Osteoblast (primary cell): ENCODE data around the gene CACNB2. TPM values are rescaled to one million over a fixed set of nuclear protein-coding genes. Genes with fewer than 3 reads are reported as not detected.
A peak's percentile ranks its signal among the peaks of the same experiment; 100 is the strongest.

Experiments
- DNase-seq: peaks from one replicate; pipeline ENCODE4 v3.0.0; 2011; ENCODE audit warnings: low spot score, mixed read lengths; ENCODE audit not compliant: insufficient read length; ENCODE audit errors: missing footprints
- H2AFZ ChIP-seq: 2 replicates; pipeline ENCODE4 v1.6.0; 2011; ENCODE audit warnings: mild to moderate bottlenecking, low read length
- H3K27ac ChIP-seq: 2 replicates; pipeline ENCODE4 v1.5.1; 2011; ENCODE audit warnings: mild to moderate bottlenecking, low read depth, low read length, moderate library complexity
- H3K27me3 ChIP-seq: 2 replicates; pipeline ENCODE4 v1.6.0; 2012; ENCODE audit warnings: mild to moderate bottlenecking, control low read depth, inconsistent platforms, low read length, moderate library complexity; ENCODE audit not compliant: insufficient read depth
- H3K36me3 ChIP-seq: 2 replicates; pipeline ENCODE4 v1.5.1; 2011; ENCODE audit warnings: mild to moderate bottlenecking, low read length, control low read depth, moderate library complexity; ENCODE audit not compliant: insufficient read depth
- H3K4me1 ChIP-seq: 2 replicates; pipeline ENCODE4 v1.5.1; 2011; ENCODE audit warnings: mild to moderate bottlenecking, low read length, control low read depth, moderate library complexity; ENCODE audit not compliant: insufficient read depth
- H3K4me2 ChIP-seq: 2 replicates; pipeline ENCODE4 v1.6.0; 2011; ENCODE audit warnings: mild to moderate bottlenecking, low read length; ENCODE audit not compliant: insufficient read depth
- H3K4me3 ChIP-seq: fragments of 200-600 bp; sonication (generic); 3 replicates; pipeline ENCODE4 v1.5.1; 2012; ENCODE audit warnings: mild to moderate bottlenecking, low read length, inconsistent platforms; ENCODE audit not compliant: insufficient read depth
- H3K79me2 ChIP-seq: 2 replicates; pipeline ENCODE4 v1.6.0; 2012; ENCODE audit warnings: mild to moderate bottlenecking, low read length, control low read depth, inconsistent platforms; ENCODE audit not compliant: insufficient read depth
- H3K9me3 ChIP-seq: 2 replicates; pipeline ENCODE4 v1.5.1; 2011; ENCODE audit warnings: low read depth, low read length, control low read depth
- H4K20me1 ChIP-seq: 2 replicates; pipeline ENCODE4 v1.6.0; 2012; ENCODE audit warnings: mild to moderate bottlenecking, low read length, control low read depth; ENCODE audit not compliant: insufficient read depth
- total RNA-seq: library from RNA; depleted of rRNA; stranded (reverse); fragments of >200 nt; gene quantifications from 2 replicates; pipeline ENCODE4 v1.2.3, GENCODE V29; 2012
- TF ChIP-seq, protein P1 (sequence below): IDR thresholded peaks from 2 replicates; pipeline ENCODE4 v1.5.1; 2011; ENCODE audit warnings: mild to moderate bottlenecking, low read depth, low read length, moderate library complexity; ENCODE audit errors: extremely low read depth

CACNB2 gene
- total RNA-seq, 1 donor = under 0.01 TPM

DNA sequence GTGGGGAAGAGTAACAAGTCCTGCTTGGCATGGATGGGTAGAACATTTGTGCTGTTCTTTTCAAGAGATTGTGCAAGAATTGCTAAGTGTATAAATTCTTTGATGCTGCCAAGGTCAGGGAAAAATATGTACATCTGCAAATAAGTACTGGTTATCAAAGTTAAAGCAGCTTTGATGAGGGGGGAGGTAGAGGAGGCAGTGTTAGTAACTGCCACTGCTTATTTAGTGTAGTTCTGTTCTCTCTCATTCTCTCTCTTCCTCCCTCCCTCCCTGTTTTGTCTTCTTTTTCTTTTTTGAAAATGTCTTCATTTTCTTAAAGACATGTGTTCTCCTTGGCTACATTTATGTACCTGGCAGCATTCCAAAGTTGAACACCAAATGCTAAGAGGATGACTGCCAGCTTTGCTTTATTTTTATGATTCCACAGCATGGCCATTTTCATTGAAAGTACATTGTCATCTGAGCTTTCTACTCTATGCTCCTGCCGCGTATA is 18.6 kb downstream of the CACNB2 start:
- H3K4me2 ChIP-seq = peak overlapping the region; percentile 10
- no peak overlapping the region for H3K4me3 ChIP-seq
- TF ChIP-seq, protein P1, sequence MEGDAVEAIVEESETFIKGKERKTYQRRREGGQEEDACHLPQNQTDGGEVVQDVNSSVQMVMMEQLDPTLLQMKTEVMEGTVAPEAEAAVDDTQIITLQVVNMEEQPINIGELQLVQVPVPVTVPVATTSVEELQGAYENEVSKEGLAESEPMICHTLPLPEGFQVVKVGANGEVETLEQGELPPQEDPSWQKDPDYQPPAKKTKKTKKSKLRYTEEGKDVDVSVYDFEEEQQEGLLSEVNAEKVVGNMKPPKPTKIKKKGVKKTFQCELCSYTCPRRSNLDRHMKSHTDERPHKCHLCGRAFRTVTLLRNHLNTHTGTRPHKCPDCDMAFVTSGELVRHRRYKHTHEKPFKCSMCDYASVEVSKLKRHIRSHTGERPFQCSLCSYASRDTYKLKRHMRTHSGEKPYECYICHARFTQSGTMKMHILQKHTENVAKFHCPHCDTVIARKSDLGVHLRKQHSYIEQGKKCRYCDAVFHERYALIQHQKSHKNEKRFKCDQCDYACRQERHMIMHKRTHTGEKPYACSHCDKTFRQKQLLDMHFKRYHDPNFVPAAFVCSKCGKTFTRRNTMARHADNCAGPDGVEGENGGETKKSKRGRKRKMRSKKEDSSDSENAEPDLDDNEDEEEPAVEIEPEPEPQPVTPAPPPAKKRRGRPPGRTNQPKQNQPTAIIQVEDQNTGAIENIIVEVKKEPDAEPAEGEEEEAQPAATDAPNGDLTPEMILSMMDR = no peak
- H2AFZ ChIP-seq = no peak overlapping the region
- no peak for DNase-seq
- no peak overlapping the region for H3K27ac ChIP-seq
- no peaks in the 10 kb centered on the region for H3K9me3 ChIP-seq
- H3K79me2 ChIP-seq = no peaks in the 10 kb centered on the region
- peaks cover 24% of the 10 kb centered on the region for H3K4me1 ChIP-seq
- no peaks in the 10 kb centered on the region for H3K36me3 ChIP-seq
- H4K20me1 ChIP-seq = no peaks in the 10 kb centered on the region
- no peaks in the 10 kb centered on the region for H3K27me3 ChIP-seq

DNA sequence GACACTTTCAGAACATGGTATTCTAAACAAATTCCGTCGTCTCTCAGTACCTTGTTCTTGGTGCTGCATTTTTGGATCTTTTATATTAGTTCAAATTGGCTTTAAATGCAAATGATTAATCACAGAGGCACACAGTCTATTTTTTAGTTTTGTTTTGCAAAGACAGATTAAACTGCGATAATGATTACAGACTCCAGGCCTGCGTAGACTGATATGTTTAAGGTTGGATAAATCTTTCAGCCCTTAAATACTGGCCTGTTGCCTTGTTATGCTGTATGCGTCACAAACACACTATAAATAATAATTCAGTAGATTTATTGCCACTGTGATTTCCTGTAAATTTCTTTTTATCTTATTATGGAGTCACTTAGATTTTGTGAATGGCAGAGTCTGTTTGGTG is 19.3 kb downstream of the CACNB2 start:
- Histone ChIP-seq H2AFZ (no peak overlapping the region), H3K27ac (no peak overlapping the region), H3K9me3 (no peaks in the 10 kb centered on the region), H3K4me1 (peaks cover 32% of the 10 kb centered on the region), H3K79me2 (no peaks in the 10 kb centered on the region), H3K4me3 (no peak overlapping the region), H3K36me3 (no peaks in the 10 kb centered on the region), H3K27me3 (no peaks in the 10 kb centered on the region), H4K20me1 (no peaks in the 10 kb centered on the region), H3K4me2 (no peak overlapping the region)
- TF ChIP-seq, protein P1 = no peak
- DNase-seq = no peak

DNA sequence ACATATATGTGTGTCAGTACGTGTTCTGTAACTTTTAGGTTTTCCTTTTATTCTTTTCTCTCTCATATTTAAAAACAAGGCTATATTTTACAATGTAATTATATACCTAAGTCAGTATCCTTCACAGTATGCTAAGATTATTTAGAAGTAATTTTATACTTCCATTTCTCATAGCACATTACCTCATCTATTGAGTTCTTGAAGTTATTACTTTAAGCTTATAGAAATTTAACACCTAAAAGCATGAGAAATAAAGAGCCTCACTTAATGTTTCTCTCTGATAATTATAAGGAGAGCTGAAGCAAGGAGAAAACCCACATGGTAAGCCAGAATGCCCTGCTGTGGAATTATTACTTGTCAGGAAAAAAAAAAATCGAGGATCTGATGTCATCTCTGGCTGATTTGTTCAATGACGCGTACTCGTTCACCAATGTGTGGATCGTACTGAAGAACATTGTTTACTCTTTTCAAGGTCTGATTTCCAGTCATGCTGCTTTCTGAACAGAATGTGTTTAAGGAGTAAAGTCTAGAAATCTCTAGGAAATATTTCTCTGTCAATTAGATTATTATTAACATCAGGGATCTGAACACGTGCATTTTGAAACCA is 21.9 kb downstream of the CACNB2 start:
- Histone ChIP-seq H4K20me1 (no peaks in the 10 kb centered on the region), H2AFZ (no peak overlapping the region), H3K36me3 (no peaks in the 10 kb centered on the region), H3K79me2 (no peaks in the 10 kb centered on the region), H3K4me1 (peaks cover 35% of the 10 kb centered on the region), H3K4me2 (no peak overlapping the region), H3K4me3 (no peak overlapping the region), H3K27ac (no peak overlapping the region), H3K27me3 (no peaks in the 10 kb centered on the region), H3K9me3 (no peaks in the 10 kb centered on the region)
- no peak for DNase-seq
- TF ChIP-seq, protein P1 = no peak

DNA sequence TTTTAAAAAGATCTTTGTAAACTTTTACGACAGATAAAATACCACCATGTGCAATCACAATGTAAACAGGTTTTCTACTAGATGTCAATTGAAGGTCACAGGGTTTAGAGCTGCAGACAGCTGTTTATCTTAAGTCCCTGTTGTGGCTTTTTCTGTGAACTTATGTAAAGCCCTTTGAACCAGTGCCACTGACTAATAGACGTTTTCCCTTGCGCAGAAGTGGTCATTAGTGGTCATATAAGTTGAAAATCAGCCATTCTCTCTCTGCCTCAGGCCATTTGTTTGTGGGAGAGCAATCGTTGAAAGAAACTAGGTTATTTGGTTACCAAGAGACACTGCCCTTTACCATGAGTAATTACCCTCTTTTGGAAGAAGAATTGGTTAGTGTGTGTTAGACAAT is 23.9 kb downstream of the CACNB2 start:
- peak overlapping the region; percentile 62 for H3K27ac ChIP-seq
- TF ChIP-seq, protein P1 = no peak
- H3K4me2 ChIP-seq = peak overlapping the region; percentile 42

More for the DNA sequence above, 23.9 kb downstream of the CACNB2 start:
- DNase-seq = no peak
- H3K4me3 ChIP-seq = no peak overlapping the region
- no peak overlapping the region for H2AFZ ChIP-seq
- no peaks in the 10 kb centered on the region for H3K79me2 ChIP-seq
- no peaks in the 10 kb centered on the region for H4K20me1 ChIP-seq
- H3K9me3 ChIP-seq = no peaks in the 10 kb centered on the region
- H3K27me3 ChIP-seq = no peaks in the 10 kb centered on the region
- peaks cover 18% of the 10 kb centered on the region for H3K4me1 ChIP-seq
- H3K36me3 ChIP-seq = no peaks in the 10 kb centered on the region
